GM18873 (cell line): ENCODE data around the gene PRDM5.

ENCODE experiments used
- ATAC-seq: cut with Tn5 transposase; IDR thresholded peaks from one replicate; pipeline ENCODE4 v1.9.1; 2021; ENCODE audit warnings: mild to moderate bottlenecking, moderate library complexity, moderate number of reproducible peaks; ENCODE audit not compliant: unreplicated experiment, low FRiP score

The PRDM5 gene

DNA sequence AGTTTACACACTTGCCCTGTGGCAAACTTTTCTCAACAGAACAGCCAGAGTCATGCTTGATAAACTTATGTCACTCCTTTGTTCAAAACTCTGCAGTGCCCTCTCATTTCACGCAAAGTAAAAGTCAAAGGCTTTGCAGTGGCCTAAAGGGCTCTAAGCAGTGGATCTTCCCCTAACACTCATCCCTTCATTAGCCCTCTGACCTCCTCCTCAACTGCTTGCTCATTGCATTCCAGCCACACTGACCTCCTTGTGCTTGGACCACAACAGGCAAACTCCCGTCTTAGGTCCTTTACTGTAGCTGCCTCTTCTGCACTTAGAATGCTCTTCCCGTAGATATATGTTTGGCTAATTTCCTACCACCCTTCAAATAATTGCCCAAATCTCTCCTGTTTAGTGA lies 5.6 kb downstream of the PRDM5 start:
- no peak for ATAC-seq

DNA sequence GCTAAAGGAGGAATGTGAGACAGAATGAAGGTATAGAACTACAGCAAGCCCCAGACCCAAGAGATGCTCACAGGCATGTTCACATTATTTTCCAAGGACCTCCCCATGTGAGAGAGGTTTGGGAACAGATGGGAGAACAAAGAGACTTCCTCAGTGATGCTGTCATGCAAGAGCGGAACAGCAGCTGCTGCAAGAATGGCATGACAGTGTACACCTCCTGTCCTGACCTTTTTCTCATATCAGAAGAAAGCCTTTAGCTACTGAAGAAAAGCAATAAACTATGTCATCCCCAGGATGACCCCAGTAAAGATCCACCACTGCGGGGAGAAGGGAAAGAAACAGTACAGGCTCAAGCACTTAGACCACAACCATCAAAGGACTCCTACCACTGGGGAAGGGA lies 7.2 kb downstream of the PRDM5 start:
- ATAC-seq, result no peak

DNA sequence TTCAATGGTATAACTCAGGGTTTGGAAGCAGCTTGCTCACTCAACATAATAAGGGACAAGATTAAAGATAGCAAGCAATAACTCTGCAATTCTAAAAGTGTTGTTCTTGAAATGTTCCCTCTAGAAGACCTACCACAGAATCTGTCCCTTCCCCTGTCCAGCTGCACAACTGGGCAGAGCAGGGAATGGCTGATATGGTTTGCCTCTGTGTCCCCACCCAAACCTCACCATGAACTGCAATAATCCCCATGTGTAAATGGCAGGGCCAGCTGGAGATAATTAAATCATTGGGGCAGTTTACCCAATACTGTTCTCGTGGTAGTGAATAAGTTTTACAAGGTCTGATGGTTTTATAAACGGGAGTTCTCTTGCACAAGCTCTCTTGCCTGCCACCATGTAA lies 19.1 kb downstream of the PRDM5 start:
- ATAC-seq, result no peak

DNA sequence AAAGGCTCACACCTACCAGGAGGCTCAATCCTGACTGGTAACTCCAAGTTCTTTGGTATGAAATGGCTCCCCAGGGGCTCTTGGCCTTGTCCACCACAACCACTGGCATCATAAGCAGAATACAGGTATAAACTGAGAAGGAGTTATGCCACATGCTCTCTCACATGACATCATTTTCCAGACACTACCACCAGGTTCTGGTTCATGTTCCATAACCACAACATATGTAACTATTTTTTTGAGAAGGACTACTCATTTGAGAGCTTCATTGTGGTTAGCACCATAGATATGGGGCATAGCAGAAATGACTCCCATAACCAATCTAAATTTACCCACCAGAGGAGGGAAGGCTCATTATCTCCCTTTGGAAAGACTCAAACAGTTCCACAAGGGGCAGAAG lies 19.6 kb downstream of the PRDM5 start:
- ATAC-seq, result no peak

DNA sequence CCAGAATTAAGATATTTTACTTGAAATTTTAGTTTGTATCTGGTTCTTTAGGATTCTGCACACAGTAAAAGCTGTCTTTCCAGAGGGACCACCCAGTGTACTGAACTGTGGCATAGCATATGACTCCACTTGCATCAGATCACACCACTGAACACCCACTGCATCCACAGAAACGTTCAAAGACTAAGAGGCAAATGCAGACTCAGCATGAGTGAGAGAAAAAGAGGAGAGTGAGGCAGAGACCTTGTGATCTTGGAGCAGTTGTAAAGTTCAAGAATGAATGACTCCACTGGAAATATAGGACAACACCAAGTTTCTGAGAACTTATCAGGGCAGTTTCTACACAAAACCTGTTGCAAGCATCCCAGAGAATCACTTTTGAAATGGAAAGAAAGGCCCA lies 20.8 kb downstream of the PRDM5 start:
- no peak for ATAC-seq

DNA sequence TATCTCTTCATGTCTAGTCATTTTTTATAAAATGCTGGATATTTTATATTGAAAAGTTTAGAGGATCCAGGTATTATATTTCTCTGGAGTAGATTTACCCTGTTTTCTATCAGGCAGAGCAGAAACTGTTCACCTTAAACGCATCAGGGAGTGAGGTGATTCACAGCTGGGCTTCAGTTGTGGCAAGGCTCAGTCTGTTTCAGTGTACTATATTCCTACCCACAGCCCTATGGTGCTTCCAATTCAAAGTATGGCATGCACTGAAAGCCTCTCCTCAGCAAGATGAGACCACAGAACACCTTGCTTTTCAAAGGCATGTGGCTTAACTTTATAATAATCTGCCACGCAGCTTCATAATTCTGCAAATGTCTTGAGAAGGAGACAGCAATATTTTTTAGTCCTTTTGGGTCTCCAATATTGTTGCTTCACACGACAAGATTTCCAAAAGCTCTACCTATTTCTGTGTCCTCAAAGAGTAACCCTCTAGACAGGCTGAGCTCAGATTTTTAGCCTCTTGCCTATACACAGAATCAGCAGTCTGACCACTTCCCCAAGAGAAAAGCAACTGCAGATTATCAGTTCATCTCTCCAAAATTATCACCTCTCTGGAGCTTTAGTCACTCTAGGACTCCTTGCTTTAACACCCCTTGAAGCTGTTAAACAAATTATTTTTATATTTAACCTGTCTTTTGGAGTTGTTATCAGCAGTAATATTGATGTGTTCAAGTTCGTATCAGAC lies 24.4 kb downstream of the PRDM5 start:
- ATAC-seq, result no peak

DNA sequence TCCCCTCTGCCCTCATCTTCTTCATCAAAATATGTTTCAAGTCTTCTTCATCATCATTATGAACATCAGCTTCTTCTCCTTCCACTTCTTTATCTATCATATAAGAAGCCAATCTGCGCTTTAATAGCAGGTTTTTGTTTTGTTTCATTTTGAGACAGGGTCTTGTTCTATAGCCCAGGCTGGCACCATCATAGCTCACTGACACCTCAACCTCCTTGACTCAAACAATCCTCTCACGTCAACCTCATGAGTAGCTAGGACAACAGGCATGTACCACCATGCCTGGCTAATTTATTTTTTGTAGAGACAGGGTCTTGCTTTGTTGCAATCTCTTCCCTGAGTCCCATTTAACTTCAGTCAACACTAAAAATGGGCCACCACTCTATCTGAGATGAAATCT lies 27.0 kb downstream of the PRDM5 start:
- no peak for ATAC-seq

DNA sequence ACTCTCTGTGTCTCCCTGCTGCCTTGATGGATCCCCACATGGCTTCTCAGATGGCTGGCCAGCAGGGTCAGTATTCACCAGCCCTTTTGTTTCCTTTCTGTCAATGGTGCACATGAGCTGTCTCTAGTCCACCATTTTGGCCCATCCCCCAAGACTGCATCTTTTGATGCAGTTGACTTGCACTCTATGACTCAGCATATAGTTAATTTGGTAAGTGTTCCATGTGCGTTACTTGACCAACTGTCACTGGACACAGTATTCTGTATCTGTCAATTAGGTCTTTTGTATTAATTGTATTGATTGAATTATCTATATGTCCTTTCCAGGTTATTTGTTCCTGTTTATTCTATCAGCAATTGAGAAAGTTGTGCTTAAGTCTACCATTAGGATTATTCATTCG lies 29.2 kb downstream of the PRDM5 start:
- no peak for ATAC-seq

DNA sequence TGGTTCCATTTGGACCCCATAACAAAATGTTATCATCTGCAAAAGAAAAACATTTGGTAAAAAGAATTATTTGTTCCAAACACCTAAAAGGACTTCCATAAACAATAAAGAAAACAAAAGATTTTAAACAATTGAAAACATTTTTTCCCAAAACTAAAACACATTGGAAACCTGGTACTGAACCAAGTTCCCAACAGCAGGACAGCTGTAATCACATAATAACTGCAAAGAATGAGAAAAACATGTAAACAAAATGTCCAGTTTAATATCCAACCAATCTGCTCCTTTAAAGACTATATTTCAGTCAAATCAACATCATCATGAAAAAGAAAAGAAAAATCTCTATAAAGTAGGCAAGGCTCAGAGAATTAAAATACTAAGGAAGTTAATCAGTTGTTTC lies 36.3 kb downstream of the PRDM5 start:
- ATAC-seq, result no peak

DNA sequence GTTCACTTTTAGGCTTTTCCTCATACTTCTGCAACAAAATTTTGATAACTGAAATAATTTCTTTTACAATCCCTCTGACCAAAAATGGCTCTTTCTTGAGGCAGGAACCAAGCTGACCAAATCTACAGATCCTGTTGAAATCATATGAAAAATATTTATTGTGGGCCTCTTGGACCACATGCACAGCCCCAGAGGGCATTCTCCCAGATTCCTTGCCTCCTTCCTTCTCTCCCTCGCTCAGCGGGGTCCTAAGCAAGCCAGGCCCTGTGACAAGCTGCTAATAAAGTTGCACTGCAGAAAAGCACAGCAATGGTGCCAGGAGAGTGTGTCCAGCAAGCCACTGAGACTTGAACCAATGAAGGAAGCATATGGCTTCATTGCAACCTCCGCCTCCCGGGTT lies 40.7 kb downstream of the PRDM5 start:
- no peak for ATAC-seq

DNA sequence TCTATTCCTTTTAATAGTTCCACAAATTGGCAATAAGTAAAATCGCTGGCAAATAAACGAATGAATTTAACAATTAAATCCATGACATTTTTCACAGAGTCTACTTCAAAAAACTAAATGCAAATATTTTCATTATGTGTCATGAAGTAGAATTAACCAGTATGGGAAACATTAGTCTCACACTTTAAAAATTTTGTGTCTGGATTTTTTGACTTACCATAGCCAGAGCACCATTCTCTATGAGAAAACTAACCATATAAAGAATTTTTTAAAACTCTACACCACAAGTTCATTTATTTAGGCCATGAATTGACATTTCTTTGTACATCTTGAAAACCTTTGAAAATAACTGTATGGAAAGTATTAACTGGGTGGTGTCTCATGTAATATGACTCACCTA lies 41.2 kb downstream of the PRDM5 start:
- ATAC-seq, result no peak

DNA sequence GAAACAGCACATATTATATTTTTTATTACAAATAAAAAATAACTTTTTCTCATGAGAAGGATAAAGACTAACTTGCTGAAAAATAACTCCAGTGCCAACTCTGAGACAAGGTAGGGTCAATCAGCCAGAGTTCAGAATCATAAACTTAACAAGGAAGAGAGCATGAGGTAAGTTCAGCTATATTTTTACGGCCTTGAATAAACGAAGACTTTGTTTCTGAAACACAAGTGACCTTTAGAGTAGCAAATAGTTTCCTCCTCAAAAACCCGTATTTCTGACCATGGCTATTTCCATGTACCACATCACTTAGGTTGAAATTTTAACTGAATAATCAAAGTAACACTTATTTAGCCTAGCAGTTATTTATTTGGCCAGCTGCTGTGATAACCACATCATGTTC lies 45.5 kb downstream of the PRDM5 start:
- no peak for ATAC-seq

DNA sequence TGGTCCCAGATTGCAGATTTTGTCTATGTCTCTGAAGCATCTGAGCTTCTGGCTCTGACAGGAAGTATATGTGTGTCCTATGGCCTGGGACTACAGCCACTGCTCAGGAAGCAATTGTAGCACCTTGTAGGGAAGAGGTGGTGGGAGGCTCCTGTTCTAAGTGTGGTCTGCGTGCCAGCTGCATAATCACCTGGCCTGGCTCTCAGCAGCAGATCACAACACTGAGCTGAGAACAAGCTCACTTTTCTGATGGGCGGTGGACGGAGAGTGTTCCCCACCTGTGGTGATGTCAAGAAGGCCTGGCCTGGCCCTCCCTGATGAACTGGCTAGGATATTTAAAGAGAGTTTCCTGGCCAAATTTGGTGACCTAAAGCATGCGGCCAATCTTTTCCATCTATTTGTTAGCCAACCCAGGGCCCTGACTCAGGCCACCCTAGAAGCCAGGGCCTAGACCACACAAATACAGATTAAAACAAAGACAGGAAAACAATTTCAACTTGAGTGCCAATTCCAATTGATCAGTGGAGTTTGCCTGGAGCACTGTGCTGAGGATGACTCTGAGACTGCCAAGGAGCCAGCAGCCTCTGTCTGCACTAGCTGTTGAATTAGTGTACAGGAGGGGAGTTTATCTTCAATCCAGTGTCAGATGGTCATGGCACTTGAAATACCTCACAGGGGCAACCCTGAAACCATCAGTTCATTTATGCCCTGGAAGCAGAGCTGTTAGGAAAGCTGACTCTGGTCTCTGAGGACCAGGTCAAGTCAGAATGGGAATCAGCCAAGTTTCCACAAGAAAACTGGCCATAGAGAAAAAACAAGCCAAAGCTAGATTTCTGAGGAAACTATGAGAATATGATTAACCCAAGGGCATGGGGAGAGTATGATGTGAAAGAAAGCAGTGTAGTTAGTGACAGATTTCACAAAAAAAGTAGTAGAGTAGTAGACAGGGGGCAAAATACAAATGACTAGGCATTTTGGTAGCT lies 47.4 kb downstream of the PRDM5 start:
- no peak for ATAC-seq

DNA sequence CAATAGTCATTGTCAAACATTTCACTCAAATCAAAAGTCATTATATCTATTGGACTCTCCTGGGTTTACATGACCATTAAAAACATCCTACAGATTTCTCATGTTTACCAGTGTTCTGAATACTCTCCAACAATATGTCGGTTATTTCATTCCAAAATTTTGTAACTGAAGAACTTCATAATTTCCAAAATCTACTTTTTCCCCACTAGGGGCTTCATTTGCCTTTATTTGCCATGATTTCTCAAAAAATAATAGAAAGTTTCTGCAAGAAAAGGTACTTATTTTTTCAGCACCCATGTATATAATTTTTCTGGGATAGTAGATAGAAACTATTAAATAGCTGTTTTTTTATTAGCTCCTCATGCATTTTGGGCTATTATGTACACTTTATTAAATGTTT lies 49.0 kb downstream of the PRDM5 start:
- ATAC-seq, result no peak

DNA sequence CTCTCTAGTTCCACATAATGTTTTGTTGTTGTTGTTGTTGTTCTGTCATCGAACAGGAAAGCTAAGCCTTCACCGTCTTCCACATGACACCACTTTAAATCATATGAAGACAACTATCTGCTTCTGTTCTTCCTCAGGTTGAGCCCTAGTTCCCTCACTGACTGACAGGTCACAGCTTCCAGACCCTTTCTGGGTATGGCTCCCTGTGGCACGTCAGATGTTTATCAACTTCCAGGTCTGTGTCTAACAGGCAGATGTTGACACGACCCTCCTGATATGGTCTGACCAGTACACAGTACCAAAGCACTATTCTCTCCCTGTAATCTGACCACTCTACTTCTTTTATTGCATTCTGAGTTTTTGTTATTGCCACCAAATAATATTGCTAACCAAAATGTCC lies 51.4 kb downstream of the PRDM5 start:
- no peak for ATAC-seq

DNA sequence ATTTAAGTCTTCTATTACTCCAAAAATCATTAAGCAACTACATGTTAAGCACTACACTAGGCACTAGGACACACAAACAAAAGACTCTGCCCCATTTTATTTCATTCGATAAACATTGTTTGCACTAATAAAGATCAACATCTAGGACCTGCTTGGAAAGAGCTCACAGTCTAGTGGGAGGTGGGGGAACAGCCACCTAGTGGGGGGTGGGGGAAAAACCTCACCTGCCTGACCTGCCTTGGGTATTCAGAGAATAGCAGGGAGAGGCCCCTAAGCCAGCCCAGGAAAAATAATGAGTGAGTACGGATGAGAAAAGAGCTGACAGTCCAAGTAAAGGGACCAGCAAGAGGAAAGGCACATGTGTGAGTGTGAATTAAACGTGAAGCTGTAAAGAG lies 52.2 kb downstream of the PRDM5 start:
- no peak for ATAC-seq

DNA sequence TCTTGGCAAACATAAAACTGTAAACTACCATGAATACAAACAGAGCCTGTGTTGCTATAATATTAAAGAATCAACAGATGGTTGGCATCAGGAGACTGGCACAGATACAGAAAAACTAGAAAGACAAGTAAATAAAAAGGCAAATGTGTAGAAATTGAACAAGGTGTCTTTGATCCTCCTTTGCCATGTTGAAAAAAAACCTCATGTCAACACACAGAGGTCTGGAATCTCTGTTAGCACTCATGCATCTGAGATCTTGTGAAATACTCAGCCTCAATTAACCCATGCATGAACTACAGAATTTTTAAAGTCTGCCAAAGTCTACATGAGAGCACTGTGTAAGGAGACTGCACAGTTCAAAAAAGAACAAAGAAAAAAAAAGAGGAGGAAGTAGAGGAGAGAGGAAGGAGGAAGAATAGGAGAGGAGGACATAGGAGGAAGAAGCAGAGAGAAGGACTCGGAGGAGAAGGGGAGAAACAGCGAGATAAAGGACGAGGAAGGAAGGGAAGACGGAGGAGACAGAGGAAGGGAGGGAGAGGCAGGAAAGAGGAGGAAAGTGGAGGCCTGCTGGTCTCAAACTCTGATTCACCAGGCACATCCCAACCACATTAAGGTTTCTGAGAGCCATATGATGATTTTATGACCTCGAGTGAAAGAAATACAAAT lies 52.8 kb downstream of the PRDM5 start:
- no peak for ATAC-seq

DNA sequence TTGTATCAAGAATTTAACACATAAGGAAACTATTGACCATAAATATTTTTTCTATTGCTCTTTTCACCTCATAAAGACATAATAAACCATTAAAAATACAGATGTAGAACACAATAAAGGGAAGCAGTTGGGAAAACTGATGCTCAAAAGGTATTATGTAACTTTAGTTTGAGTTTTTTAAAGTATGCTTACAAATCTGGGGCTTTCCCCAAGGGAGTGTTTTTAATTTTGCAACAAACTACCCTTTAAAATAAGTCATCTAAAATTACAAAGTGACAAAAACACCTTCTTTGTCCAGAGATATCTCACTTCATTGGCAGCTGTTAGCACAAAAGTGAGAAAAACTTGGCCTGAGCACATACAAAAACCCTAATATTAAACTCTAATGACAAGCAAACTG lies 55.0 kb downstream of the PRDM5 start:
- no peak for ATAC-seq

DNA sequence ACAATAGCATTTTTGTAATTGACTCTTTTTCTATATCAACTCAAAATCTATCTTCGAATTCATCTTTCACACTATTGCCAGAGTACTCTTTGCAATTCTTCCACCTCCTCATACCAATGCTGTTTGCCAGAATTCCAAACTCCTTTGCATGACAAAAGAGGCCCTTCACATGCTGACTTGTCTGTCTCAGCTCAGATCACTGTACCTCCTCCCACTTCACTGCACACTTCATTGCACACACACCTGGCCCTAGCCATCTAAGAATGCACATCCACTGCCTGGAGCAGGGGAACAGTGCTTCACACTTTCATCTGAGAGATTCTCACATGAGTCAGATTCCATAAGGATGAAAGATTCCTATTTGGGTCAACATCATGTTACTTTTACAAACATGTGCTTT lies 56.5 kb downstream of the PRDM5 start:
- no peak for ATAC-seq

DNA sequence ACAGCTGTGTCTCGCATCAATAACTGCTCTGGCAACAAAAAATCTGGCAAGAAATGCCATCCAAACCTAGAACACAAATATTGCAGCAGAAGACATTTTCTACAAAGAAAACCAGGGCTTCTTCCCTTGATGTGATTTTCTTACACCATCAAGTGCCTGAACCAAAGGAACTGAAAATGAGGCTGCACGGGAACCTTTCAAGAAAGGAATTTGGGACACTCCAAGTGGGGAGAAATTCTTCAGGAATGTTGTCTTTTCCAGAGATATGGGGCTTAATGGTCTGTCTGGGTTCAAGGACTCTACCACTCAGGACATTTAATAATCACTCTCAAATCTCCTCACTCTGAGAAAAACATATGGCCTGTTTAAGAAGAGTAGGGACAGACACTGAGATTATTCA lies 57.6 kb downstream of the PRDM5 start:
- ATAC-seq, result no peak

DNA sequence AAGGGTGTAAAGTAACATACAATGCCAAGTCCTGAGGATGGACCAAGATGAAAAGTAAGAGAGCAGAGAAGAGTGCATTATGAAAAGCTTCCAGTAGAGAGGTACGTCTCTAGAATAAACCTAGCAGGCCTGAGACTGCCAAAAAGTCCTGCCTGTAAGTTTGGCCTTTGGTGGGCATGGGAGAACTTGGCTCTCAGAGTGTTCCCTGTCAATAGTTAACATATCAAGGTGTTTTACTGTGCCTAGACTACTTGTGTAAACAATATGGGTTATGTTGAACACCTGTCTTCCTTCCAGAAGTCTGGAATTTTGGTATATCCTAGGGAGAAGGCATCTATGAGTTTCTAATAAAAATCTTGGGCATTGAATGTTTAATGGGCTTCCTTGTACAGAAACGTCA lies 60.1 kb downstream of the PRDM5 start:
- ATAC-seq, result no peak
